Panc1 (cell line): Measurements from ENCODE around the gene GJD4.

Source experiments
- CTCF ChIP-seq: fragments of 450-650 bp; IDR thresholded peaks from 2 replicates; pipeline ENCODE4 v1.5.1; 2017; ENCODE audit warnings: mild to moderate bottlenecking
- POLR2AphosphoS5 ChIP-seq: IDR thresholded peaks from 2 replicates; pipeline ENCODE4 v1.6.1; 2012; ENCODE audit warnings: mild to moderate bottlenecking, low read depth, low read length, moderate library complexity
- SIN3A ChIP-seq: IDR thresholded peaks from 2 replicates; pipeline ENCODE4 v1.6.1; 2012; ENCODE audit warnings: low read depth, mild to moderate bottlenecking, low read length, moderate library complexity, borderline replicate concordance; ENCODE audit not compliant: insufficient read depth
- TCF7L2 ChIP-seq: IDR thresholded peaks from 2 replicates; pipeline ENCODE4 v1.6.1; 2011; ENCODE audit warnings: mild to moderate bottlenecking, low read depth, low read length, inconsistent platforms

GRCh38 chr10:35573796-35574195, 31.3 kb upstream of the GJD4 start:
- TF ChIP-seq CTCF, result no peak
- no peak for TF ChIP-seq TCF7L2
- no peak for TF ChIP-seq POLR2AphosphoS5
- no peak for TF ChIP-seq SIN3A
